Uterus (tissue), 2 donors: ENCODE measurements around the gene ZNF827.

ENCODE experiments used
- POLR2A ChIP-seq, 2 donors: fragments of 450-650 bp; IDR thresholded peaks; one replicate each; pipeline ENCODE4 v1.6.1; 2016; ENCODE audit warnings: antibody characterized with exemption in 2 of 2, mild to moderate bottlenecking in 1 of 2, moderate library complexity in 1 of 2
- TF ChIP-seq, protein P1 (sequence below), 4 experiments: fragments of 200-600 bp in 2 of 4; fragments of 450-650 bp in 2 of 4; sonication (generic) in 2 of 4; IDR thresholded peaks; one replicate each; pipeline ENCODE4 v1.5.1; 2016 to 2019; ENCODE audit warnings: antibody characterized with exemption in 4 of 4, mild to moderate bottlenecking in 2 of 4, moderate library complexity in 1 of 4

DNA sequence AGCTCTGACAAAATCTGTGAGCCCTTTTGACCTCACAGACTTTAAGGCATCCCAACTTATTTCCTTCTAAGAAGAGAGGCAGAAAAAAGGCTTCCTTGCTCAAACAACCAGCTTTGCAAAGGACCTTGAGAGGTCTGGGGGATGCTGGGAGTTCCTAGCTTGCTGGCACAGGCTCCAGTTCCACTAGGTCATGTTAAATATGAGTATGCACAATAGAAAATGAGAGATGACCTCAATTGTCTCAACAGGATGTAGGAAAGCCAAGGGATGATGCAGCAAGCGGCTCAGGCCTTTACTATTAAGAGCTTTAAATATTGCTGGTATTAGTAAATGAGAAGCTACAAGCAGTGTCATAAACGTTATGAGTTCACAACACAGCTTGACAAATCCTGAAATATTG, 13.3 kb upstream of the ZNF827 start:
- no peak for TF ChIP-seq POLR2A (IDR thresholded peaks at IDR 0.05)
- TF ChIP-seq, protein P1, sequence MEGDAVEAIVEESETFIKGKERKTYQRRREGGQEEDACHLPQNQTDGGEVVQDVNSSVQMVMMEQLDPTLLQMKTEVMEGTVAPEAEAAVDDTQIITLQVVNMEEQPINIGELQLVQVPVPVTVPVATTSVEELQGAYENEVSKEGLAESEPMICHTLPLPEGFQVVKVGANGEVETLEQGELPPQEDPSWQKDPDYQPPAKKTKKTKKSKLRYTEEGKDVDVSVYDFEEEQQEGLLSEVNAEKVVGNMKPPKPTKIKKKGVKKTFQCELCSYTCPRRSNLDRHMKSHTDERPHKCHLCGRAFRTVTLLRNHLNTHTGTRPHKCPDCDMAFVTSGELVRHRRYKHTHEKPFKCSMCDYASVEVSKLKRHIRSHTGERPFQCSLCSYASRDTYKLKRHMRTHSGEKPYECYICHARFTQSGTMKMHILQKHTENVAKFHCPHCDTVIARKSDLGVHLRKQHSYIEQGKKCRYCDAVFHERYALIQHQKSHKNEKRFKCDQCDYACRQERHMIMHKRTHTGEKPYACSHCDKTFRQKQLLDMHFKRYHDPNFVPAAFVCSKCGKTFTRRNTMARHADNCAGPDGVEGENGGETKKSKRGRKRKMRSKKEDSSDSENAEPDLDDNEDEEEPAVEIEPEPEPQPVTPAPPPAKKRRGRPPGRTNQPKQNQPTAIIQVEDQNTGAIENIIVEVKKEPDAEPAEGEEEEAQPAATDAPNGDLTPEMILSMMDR (IDR thresholded peaks at IDR 0.05) = no peak
